Peyer's patch (tissue), 4 donors: ENCODE data around the gene SNX21.

Source experiments
- CTCF ChIP-seq, 6 experiments: fragments of 450-650 bp in 4 of 6; fragments of 200-600 bp in 2 of 6; sonication (generic) in 1 of 6; IDR thresholded peaks; one replicate each; pipeline ENCODE4 v1.5.1; 2017 to 2019; ENCODE audit warnings: antibody characterized with exemption in 6 of 6, mild to moderate bottlenecking in 3 of 6, moderate library complexity in 1 of 6
- POLR2A ChIP-seq, 2 donors: fragments of 450-650 bp; IDR thresholded peaks; one replicate each; pipeline ENCODE4 v1.5.1; 2017; ENCODE audit warnings: antibody characterized with exemption in 2 of 2, mild to moderate bottlenecking in 2 of 2, moderate library complexity in 2 of 2

DNA sequence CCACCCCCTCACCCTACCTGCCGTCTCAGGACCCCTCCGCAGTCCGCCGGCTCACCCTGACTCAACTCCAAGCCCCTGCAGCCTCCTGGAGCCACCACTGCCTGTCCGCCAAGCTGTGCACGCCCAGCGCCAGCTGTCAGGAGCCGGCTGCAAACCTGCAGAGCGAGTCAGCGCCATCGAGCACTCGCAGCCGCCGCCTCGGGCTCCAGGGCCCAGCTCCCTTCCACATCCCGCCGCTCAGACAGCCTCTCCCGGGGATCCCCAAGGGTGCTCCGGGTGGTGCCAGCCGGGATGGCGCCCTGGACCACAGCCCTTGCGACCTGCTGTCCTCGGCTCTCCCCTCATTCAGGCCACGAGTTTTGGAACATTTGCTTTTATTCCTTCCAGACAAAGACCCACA lies 10.7 kb upstream of the SNX21 start:
- TF ChIP-seq CTCF (IDR thresholded peaks at IDR 0.05) (no peak), POLR2A (IDR thresholded peaks at IDR 0.05) (no peak)
